Uterus (tissue), 2 donors: ENCODE data around the gene MRPS22.

ENCODE experiments used
- POLR2A ChIP-seq, 2 donors: fragments of 450-650 bp; IDR thresholded peaks; one replicate each; pipeline ENCODE4 v1.6.1; 2016; ENCODE audit warnings: antibody characterized with exemption in 2 of 2, mild to moderate bottlenecking in 1 of 2, moderate library complexity in 1 of 2
- TF ChIP-seq, protein P1 (sequence below), 4 experiments: fragments of 200-600 bp in 2 of 4; fragments of 450-650 bp in 2 of 4; sonication (generic) in 2 of 4; IDR thresholded peaks; one replicate each; pipeline ENCODE4 v1.5.1; 2016 to 2019; ENCODE audit warnings: antibody characterized with exemption in 4 of 4, mild to moderate bottlenecking in 2 of 4, moderate library complexity in 1 of 4

DNA sequence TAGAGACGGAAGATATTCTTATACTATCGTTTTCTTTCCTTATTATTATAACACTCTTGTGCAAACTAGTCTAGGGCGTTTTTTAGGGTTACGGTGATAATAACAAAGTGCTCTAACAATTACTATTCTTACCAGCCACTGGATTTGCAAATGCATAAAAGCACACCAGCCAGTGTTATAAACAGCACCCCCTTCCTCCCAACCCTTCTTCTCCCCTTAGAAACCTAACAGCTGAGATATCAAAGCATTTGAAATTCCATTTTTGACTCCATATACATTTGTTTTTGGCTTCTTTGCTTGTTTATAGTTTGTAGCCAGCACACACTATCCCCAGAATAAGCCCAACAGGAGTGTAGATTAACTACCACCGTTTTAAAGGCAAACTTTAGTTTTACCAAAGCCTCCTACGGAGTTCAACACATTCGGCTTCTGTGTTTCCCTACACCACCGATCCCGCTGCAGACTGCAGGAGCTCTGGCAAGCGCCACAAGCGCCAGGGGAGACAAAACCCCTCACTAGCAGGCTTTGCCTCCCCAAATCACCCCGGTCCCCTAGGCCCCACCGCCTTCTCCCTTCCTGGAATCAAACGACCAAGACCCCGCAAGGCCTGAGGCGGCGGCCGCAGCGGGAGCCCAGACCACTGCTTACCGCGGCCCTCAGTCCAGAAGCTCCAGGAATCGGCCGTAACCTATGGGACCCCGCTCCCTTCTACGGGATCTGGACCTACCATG is 45.2 kb downstream of the MRPS22 start:
- TF ChIP-seq, protein P1, sequence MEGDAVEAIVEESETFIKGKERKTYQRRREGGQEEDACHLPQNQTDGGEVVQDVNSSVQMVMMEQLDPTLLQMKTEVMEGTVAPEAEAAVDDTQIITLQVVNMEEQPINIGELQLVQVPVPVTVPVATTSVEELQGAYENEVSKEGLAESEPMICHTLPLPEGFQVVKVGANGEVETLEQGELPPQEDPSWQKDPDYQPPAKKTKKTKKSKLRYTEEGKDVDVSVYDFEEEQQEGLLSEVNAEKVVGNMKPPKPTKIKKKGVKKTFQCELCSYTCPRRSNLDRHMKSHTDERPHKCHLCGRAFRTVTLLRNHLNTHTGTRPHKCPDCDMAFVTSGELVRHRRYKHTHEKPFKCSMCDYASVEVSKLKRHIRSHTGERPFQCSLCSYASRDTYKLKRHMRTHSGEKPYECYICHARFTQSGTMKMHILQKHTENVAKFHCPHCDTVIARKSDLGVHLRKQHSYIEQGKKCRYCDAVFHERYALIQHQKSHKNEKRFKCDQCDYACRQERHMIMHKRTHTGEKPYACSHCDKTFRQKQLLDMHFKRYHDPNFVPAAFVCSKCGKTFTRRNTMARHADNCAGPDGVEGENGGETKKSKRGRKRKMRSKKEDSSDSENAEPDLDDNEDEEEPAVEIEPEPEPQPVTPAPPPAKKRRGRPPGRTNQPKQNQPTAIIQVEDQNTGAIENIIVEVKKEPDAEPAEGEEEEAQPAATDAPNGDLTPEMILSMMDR (IDR thresholded peaks at IDR 0.05), result no peak
- TF ChIP-seq POLR2A (IDR thresholded peaks at IDR 0.05), result no peak
